MM.1S (cell line): ENCODE data around the gene DNLZ.

ENCODE experiments used
- DNase-seq: peaks from one replicate; pipeline ENCODE4 v3.0.0-alpha.2; 2015
- H2AFZ ChIP-seq: fragments of 300-600 bp; sonication (generic); 2 replicates; pipeline ENCODE4 v1.6.0; 2016; ENCODE audit warnings: antibody characterized with exemption, low read length
- H3F3A ChIP-seq: fragments of 300-600 bp; sonication (generic); 2 replicates; pipeline ENCODE4 v1.6.1; 2016; ENCODE audit warnings: mild to moderate bottlenecking, antibody characterized with exemption, low read length, moderate library complexity, mixed read lengths; ENCODE audit not compliant: insufficient read depth
- H3K27ac ChIP-seq: fragments of 300-600 bp; sonication (generic); 2 replicates; pipeline ENCODE4 v1.5.1; 2016; ENCODE audit warnings: mild to moderate bottlenecking, low read length
- H3K27me3 ChIP-seq: fragments of 300-600 bp; sonication (generic); replicated peaks from 2 replicates; pipeline ENCODE4 v1.6.0; 2016; ENCODE audit warnings: low read length; ENCODE audit not compliant: insufficient read depth
- H3K36me3 ChIP-seq: fragments of 300-600 bp; sonication (generic); replicated peaks from 2 replicates; pipeline ENCODE4 v1.6.1; 2016; ENCODE audit warnings: mild to moderate bottlenecking, low read length, mixed read lengths; ENCODE audit not compliant: insufficient read depth
- H3K4me1 ChIP-seq: fragments of 300-600 bp; sonication (generic); 2 replicates; pipeline ENCODE4 v1.6.1; 2016; ENCODE audit warnings: low read length, mixed read lengths
- H3K4me2 ChIP-seq: fragments of 300-600 bp; sonication (generic); 2 replicates; pipeline ENCODE4 v1.6.0; 2016; ENCODE audit warnings: low read depth, low read length
- H3K4me3 ChIP-seq: fragments of 300-600 bp; sonication (generic); 2 replicates; pipeline ENCODE4 v1.5.1; 2016; ENCODE audit warnings: low read length, mixed read lengths
- H3K79me2 ChIP-seq: fragments of 300-600 bp; sonication (generic); 2 replicates; pipeline ENCODE4 v1.6.1; 2016; ENCODE audit warnings: mixed run types, low read length, mixed read lengths
- H3K9ac ChIP-seq: fragments of 300-600 bp; sonication (generic); 2 replicates; pipeline ENCODE4 v1.6.1; 2016; ENCODE audit warnings: low read length, mixed read lengths
- H3K9me2 ChIP-seq: fragments of 300-600 bp; sonication (generic); replicated peaks from 2 replicates; pipeline ENCODE4 v1.6.1; 2016; ENCODE audit warnings: mild to moderate bottlenecking, low read length, mixed read lengths; ENCODE audit not compliant: insufficient read depth
- H3K9me3 ChIP-seq: fragments of 300-600 bp; sonication (generic); replicated peaks from 2 replicates; pipeline ENCODE4 v1.6.1; 2016; ENCODE audit warnings: mild to moderate bottlenecking, low read length, mixed read lengths; ENCODE audit not compliant: insufficient read depth
- H4K20me1 ChIP-seq: fragments of 300-600 bp; sonication (generic); 2 replicates; pipeline ENCODE4 v1.6.1; 2016; ENCODE audit warnings: mild to moderate bottlenecking, low read length, moderate library complexity, mixed read lengths; ENCODE audit not compliant: insufficient read depth
- CTCF ChIP-seq: fragments of 300-600 bp; sonication (generic); IDR thresholded peaks from 2 replicates; pipeline ENCODE4 v1.5.1; 2016; ENCODE audit warnings: antibody characterized with exemption, low read length, mixed read lengths
- EZH2 ChIP-seq: fragments of 300-600 bp; sonication (generic); optimal IDR thresholded peaks from 2 replicates; pipeline ENCODE3; 2017; ENCODE audit warnings: low read depth, mild to moderate bottlenecking, antibody characterized with exemption, low read length, mixed read lengths
- EZH2phosphoT487 ChIP-seq: fragments of 300-600 bp; sonication (generic); IDR thresholded peaks from 2 replicates; pipeline ENCODE4 v1.6.1; 2018; ENCODE audit warnings: antibody characterized with exemption, low read length

DNLZ gene

GRCh38 chr9:136343884-136344269 is 19.7 kb downstream of the DNLZ start:
- DNase-seq: no peak
- H3K4me3 ChIP-seq: no peak overlapping the region
- H2AFZ ChIP-seq: no peak overlapping the region
- no peaks in the 10 kb centered on the region for H3K9me2 ChIP-seq
- H3F3A ChIP-seq: no peaks in the 10 kb centered on the region
- no peak for TF ChIP-seq EZH2phosphoT487
- TF ChIP-seq CTCF: no peak
- TF ChIP-seq EZH2: no peak
- H4K20me1 ChIP-seq: no peaks in the 10 kb centered on the region
- H3K9me3 ChIP-seq: no peaks in the 10 kb centered on the region
- H3K36me3 ChIP-seq: no peaks in the 10 kb centered on the region
- no peaks in the 10 kb centered on the region for H3K4me1 ChIP-seq
- H3K27me3 ChIP-seq: peaks cover 94% of the 10 kb centered on the region
- H3K27ac ChIP-seq: no peak overlapping the region
- no peak overlapping the region for H3K4me2 ChIP-seq
- no peaks in the 10 kb centered on the region for H3K79me2 ChIP-seq
- H3K9ac ChIP-seq: no peak overlapping the region

GRCh38 chr9:136343121-136343883 is 20.2 kb downstream of the DNLZ start:
- H4K20me1 ChIP-seq: no peaks in the 10 kb centered on the region
- TF ChIP-seq CTCF: no peak
- no peak for TF ChIP-seq EZH2
- no peak for TF ChIP-seq EZH2phosphoT487
- no peak for DNase-seq
- H3K9me2 ChIP-seq: no peaks in the 10 kb centered on the region
- H3K9me3 ChIP-seq: no peaks in the 10 kb centered on the region
- no peak overlapping the region for H3K4me3 ChIP-seq
- no peaks in the 10 kb centered on the region for H3F3A ChIP-seq
- no peak overlapping the region for H3K27ac ChIP-seq
- H3K4me2 ChIP-seq: no peak overlapping the region
- no peaks in the 10 kb centered on the region for H3K36me3 ChIP-seq
- H3K79me2 ChIP-seq: no peaks in the 10 kb centered on the region
- no peak overlapping the region for H2AFZ ChIP-seq
- no peaks in the 10 kb centered on the region for H3K4me1 ChIP-seq
- peaks cover 94% of the 10 kb centered on the region for H3K27me3 ChIP-seq
- H3K9ac ChIP-seq: no peak overlapping the region

GRCh38 chr9:136342181-136343120 is 21.1 kb downstream of the DNLZ start:
- Histone ChIP-seq H4K20me1 (no peaks in the 10 kb centered on the region), H3K4me2 (no peak overlapping the region), H3K9me2 (no peaks in the 10 kb centered on the region), H3K27me3 (peaks cover 94% of the 10 kb centered on the region), H3K4me3 (no peak overlapping the region), H3K36me3 (no peaks in the 10 kb centered on the region), H3F3A (no peaks in the 10 kb centered on the region), H3K27ac (no peak overlapping the region), H3K79me2 (no peaks in the 10 kb centered on the region), H3K4me1 (no peaks in the 10 kb centered on the region), H3K9ac (no peak overlapping the region), H2AFZ (no peak overlapping the region), H3K9me3 (no peaks in the 10 kb centered on the region)
- no peak for DNase-seq
- TF ChIP-seq EZH2phosphoT487: no peak
- no peak for TF ChIP-seq EZH2
- no peak for TF ChIP-seq CTCF
